Amniotic stem cell (primary cell): Measurements from ENCODE around the gene SSR3.
A peak's percentile ranks its signal among the peaks of the same experiment; 100 is the strongest.

Source experiments
- DNase-seq: peaks from one replicate; lab custom pipeline; 2025; lab: John Stamatoyannopoulos, UW

The SSR3 gene

GRCh38 chr3:156536524-156537316, 18.2 kb downstream of the SSR3 start:
- DNase-seq: no peak

- DNase-seq: no peak
Observed at GRCh38 chr3:156535798-156536197, 19.1 kb downstream of the SSR3 start.

GRCh38 chr3:156535162-156535627, 19.7 kb downstream of the SSR3 start:
- peak; percentile 92 for DNase-seq

- DNase-seq: no peak
Observed at GRCh38 chr3:156533205-156533604, 21.7 kb downstream of the SSR3 start.

- DNase-seq: no peak
Observed at GRCh38 chr3:156532730-156533129, 22.2 kb downstream of the SSR3 start.

- no peak for DNase-seq
Observed at GRCh38 chr3:156530980-156531379, 23.9 kb downstream of the SSR3 start.

- no peak for DNase-seq
Observed at GRCh38 chr3:156527060-156527459, 27.9 kb downstream of the SSR3 start.

- DNase-seq: no peak
Observed at GRCh38 chr3:156525808-156526207, 29.1 kb downstream of the SSR3 start.

- no peak for DNase-seq
Observed at GRCh38 chr3:156522673-156523072, 32.2 kb downstream of the SSR3 start.

- DNase-seq: no peak
Observed at GRCh38 chr3:156519758-156520162, 35.2 kb downstream of the SSR3 start.

GRCh38 chr3:156518726-156519125, 36.2 kb downstream of the SSR3 start:
- DNase-seq: no peak

- no peak for DNase-seq
Observed at GRCh38 chr3:156516961-156517360, 38.0 kb downstream of the SSR3 start.

GRCh38 chr3:156516284-156516683, 38.6 kb downstream of the SSR3 start:
- no peak for DNase-seq

- DNase-seq: no peak
Observed at GRCh38 chr3:156513619-156514018, 41.3 kb downstream of the SSR3 start.

GRCh38 chr3:156511987-156512677, 42.8 kb downstream of the SSR3 start:
- DNase-seq: no peak

- peak; percentile 28 for DNase-seq
Observed at GRCh38 chr3:156509189-156510174, 45.4 kb downstream of the SSR3 start.

GRCh38 chr3:156507285-156507684, 47.6 kb downstream of the SSR3 start:
- DNase-seq: no peak

- DNase-seq: no peak
Observed at GRCh38 chr3:156498307-156498706, 56.6 kb downstream of the SSR3 start.

- no peak for DNase-seq
Observed at GRCh38 chr3:156497326-156497725, 57.6 kb downstream of the SSR3 start.

- no peak for DNase-seq
Observed at GRCh38 chr3:156495816-156496215, 59.1 kb downstream of the SSR3 start.

GRCh38 chr3:156493887-156494286, 61.0 kb downstream of the SSR3 start:
- no peak for DNase-seq

GRCh38 chr3:156492801-156493261, 62.1 kb downstream of the SSR3 start:
- no peak for DNase-seq
